Skin epidermis (tissue), 12 donors: ENCODE data around the gene GALNT3.

Experiments used
- H3K27ac ChIP-seq, 21 experiments: fragments of 200-600 bp; sonication (generic) in 11 of 21; one replicate each; pipeline ENCODE4 v1.5.0; 2020; ENCODE audit warnings: mild to moderate bottlenecking in 3 of 21, inconsistent platforms in 2 of 21, moderate library complexity in 2 of 21
- H3K4me3 ChIP-seq, 7 experiments: fragments of 200-600 bp; sonication (generic) in 2 of 7; one replicate each; pipeline ENCODE4 v1.5.0; 2020; ENCODE audit warnings: inconsistent platforms in 2 of 7, mild to moderate bottlenecking in 2 of 7, moderate library complexity in 1 of 7

The GALNT3 gene

DNA sequence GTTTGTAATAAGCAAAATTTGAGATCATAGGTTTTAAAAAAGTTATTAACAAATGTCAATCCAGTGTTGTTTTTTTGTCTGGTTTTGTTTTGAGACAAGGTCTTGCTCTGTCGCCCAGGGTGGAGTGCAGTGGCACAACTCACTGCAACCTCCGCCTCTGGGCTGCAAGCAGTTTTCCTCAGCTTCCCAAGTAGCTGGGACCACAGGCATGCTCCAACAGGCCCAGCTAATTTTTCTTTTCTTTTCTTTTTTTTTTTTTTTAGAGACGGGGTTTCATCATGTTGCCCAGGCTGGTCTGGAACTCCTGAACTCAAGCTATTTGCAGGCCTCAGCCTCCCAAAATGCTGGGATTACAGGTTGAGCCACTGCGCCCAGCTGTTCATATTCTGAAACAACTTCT is 31.3 kb downstream of the GALNT3 start:
- H3K4me3 ChIP-seq, result no peak overlapping the region
- no peak overlapping the region for H3K27ac ChIP-seq

DNA sequence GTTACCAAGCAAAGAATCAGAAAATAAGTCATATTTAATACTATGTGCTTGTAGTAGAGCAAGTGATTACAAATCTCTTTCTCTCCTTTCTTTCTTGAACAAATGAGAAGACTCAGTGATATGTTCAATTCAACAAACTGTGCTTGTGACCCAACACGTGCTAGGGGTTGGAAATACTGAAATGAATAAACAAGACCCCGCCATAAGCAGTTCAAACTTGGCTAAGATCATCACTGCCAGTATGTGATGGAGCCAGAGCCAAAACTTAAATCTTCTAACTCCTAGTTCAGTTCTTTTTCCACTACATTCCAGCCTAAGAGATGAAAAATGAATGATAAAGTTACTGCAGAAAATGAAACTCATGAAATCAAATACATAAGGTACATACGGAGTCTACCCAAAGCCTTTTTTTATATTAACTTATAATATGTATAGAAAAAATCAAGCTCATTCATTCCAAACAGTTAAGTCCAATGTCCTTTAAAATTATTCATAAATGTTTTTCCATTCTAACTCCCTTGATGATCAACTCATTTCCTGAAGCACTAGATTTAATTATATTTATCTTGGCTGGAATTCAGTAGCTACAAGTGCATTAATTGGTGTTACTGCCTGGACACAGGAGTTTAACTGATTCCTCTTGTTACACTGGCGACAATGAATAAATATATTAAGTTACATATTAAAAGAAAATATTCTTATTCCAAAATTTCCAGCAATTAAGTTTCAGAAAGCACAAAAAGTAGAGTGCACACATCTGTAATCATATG is 36.0 kb downstream of the GALNT3 start:
- no peak overlapping the region for H3K4me3 ChIP-seq
- no peak overlapping the region for H3K27ac ChIP-seq

DNA sequence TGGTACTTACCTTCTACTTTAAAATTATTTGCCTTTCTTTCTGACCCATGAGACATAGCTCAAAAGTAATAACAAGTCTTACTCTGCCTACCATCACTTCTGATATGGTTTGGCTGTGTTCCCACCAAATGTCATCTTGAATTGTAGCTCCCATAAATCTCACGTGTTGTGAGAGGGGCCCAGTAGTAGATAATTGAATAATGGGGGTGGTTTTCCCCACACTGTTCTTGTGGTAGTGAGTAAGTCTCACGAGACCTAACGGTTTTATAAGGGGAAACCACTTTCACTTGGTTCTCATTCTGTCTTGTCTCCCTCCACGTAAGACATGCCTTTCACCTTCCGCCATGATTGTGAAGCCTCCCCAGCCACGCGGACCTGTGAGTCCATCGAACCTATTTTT is 47.5 kb downstream of the GALNT3 start:
- Histone ChIP-seq H3K27ac (no peak overlapping the region), H3K4me3 (no peak overlapping the region)

DNA sequence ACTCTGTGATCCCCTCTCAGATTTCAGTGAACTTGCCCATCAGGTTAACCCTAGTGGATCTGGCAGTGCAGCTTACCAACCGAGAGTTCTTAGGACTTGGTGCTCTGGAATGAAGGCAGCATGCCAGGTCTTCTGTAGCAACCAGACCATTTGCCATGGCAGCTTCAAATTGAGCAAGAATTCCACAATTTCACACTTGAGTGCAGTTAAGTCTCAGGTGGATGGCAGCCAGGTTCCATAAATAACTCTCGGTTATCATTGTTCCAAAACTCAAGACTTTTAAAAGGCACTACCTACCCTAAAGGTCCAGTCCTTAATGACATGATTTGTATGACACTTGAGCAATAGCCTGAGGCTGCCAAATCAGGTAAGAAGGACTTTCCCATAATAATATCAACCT is 48.1 kb downstream of the GALNT3 start:
- H3K4me3 ChIP-seq, result no peak overlapping the region
- no peak overlapping the region for H3K27ac ChIP-seq

DNA sequence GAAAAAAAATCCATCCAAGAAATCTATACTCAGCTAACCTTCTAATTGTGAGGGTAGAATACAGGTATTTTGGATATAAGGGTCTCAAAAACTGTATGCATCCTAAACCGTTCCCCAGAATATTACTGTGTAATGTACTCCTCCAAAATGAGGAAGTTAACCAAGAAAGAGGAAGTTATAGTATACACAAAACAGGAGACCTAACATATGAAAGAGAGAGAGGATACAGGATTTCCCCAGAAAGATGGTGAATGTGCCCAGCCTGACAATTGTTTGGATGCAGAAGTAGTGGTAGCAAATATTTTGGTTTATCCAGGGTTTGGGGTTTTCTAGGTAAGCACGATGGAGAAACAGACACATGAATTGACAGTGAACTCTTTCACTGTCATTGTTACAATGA is 50.6 kb downstream of the GALNT3 start:
- Histone ChIP-seq H3K27ac (no peak overlapping the region), H3K4me3 (no peak overlapping the region)

DNA sequence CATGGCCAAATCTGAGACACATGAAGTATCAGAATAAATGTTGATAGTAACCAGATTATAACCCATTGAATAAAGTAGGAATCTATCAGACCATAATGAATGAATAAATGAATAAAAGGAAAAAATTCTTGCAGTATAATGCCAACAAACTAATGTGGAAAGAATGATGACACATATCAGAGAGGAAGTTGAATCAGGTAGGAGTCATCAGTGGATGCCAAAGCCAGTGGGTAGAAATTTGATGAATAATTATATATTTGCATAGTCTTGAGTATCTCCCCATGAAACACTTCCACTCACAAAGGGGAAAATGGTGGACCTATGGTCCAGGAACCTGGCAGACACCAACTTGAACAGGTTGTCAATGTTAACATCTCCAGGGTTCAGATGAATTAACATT is 68.6 kb downstream of the GALNT3 start:
- Histone ChIP-seq H3K4me3 (no peak overlapping the region), H3K27ac (no peak overlapping the region)

DNA sequence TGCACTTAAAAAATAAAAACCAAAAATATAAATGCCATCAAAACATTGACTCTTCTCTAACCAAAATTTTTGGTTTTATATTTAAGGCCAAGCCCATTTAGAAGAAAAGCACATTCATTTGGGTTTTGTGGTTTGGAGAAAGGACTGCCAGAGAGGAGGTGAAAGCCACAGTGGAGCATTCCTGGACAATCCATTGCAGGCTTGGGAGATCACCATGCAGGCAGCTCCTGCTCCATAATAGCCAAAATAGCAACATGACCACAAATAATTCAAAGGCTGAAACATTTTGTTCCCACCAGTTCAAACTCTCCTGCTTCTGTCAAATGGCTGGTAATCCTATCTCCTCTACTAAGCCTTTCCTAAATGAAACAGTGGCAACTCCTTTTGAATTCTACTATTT is 73.5 kb downstream of the GALNT3 start:
- Histone ChIP-seq H3K4me3 (no peak overlapping the region), H3K27ac (no peak overlapping the region)

DNA sequence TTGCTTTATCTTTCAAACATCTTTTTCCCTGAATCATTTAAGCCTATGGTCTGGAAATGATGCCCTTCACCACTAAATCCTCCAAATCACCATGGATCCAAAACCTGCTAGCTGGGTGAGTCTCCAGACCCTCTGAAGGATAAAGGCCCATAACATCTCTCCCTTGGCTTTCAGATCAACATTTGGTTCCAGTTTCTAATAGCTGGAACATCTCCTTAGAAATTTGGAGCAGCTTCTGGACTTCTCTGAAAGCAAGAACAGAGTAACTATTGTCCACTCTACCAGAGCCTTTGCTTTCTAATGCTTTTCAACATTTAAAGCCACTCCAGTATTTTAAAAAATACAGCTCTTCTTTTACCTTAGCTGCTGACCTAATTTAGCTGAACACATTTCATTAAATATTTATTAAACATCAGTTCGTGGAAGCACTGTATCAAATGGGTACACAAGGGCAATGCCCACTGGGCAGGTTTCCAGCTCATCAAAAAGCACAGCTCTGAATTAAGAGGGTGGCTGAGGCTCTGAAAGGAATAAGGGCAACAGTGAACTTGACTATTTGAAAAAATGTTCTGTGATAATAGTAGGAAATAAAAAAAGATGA is 75.3 kb downstream of the GALNT3 start:
- Histone ChIP-seq H3K4me3 (no peak overlapping the region), H3K27ac (no peak overlapping the region)

DNA sequence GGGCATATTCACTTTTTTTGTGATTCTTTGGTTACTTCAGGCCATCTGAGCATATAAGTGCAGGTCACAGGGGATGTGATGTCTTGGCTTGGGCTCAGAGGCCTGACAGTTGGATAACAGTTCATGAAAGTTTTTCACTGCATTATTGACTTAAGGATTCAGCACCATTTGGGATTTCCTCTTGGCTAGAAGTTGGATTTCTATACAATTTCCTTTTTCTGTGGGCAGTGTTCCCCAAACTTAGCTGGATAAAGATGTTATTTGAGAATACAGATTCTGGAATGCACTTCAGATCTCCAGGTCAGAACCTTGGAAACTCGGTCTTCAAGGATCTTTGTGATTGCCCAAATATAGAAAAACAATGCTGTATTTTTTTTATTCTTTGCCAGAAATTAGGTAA is 78.0 kb downstream of the GALNT3 start:
- Histone ChIP-seq H3K27ac (no peak overlapping the region), H3K4me3 (no peak overlapping the region)

DNA sequence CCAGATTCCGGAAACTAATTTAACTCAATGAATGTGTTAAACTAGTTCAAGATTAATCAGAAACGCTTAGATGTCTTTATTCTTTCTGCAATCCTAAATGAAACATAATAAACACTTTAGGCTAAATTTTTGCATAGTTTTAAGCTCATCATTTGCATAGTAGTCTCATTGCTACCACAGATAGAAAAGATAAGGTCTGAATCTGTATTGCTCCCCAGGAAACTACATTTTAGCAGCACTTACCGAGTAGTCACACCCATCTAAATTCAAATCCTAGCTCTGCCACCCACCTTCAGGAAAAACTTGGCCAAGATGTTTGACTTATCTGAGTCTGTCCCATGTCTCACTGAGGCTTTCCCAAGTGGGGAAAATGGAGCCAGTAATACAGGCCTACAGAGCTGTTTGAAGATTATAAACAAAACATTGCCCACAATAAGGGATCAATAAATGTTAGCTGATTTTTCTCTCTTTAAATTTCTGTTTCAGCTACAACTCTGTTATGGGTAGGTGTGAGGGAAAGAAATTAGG is 87.0 kb downstream of the GALNT3 start:
- H3K4me3 ChIP-seq, result no peak overlapping the region

DNA sequence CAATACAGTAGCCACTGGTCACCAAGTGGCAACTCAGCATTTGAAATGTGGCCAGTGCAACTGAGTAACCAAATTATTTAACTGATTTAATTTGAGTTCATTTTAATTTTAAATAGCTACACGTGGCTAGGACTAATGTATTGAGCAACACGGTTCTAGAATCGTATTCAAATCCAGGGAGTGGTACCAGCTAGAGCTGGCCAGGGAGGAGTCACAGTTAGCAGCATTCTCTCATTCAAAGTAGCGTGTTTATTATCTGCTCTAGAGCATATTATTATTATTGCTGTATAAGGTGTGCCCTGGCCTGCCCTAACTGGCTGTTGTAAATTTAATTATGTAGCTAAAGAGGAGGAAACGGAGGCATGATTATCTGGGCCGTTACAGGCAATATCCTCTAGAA is 92.9 kb downstream of the GALNT3 start:
- H3K27ac ChIP-seq, result no peak overlapping the region
- no peak overlapping the region for H3K4me3 ChIP-seq

More for the DNA sequence above, 87.0 kb downstream of the GALNT3 start:
- H3K27ac ChIP-seq, result no peak overlapping the region

DNA sequence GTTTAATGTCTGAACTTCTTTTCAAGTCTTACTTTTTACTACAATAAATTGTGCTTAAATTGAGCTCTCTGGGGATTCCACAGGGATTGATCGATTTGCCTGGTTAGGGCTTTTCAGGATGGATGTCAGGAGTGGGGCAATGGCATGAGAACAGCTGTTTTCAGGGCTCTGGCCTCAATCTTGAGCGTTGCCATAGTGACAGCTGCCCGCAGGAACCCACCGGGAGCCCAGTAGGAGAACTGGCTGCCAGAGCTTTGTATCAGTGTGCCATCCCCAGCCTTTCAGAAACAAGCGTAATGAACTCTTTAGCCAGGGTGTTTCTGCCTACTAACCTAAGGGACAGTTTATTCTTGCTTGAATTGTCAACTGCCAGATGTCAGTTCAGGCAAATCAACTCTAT is 93.5 kb downstream of the GALNT3 start:
- H3K27ac ChIP-seq, result no peak overlapping the region
- H3K4me3 ChIP-seq, result no peak overlapping the region

DNA sequence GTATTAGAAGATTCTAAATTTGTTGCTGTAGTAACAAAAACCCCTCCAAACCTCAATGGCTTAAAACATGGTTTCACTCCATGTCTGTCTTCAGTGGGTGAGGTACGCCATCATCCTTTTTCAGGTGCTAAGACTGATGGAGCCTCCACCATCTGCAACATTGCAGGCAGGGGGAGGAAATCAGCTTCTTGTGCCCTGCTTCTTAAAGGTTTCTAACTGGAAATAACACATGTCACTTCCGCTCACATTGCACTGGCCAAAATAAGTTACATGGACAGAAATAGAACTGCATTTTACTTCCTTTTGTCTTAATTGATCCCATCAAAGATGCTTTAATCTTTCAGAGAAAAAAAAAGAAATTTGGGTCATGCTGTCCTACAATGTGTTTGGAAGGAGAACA is 94.1 kb downstream of the GALNT3 start:
- H3K27ac ChIP-seq, result no peak overlapping the region
- no peak overlapping the region for H3K4me3 ChIP-seq

DNA sequence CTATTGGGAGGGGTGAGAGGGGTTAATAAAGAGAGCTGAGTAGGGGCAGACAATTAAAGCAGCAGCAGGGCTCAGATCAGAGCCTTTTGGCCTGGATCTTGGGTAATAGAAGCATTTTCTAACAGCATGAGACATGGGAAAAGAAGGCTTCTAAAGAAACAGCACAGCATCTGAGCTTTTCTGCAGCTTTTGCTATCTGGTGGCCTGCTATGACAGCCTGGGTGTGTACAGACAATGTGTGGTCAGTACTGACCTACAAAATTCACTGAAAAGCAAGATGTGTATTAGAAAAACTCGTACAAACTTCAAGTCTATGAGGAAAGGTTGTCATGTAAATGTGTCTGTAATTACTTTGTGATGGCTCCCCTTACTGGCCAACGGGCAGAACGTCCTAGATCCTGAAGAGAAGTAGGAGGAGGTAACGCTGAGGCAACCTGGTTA is 95.6 kb downstream of the GALNT3 start:
- Histone ChIP-seq H3K4me3 (no peak overlapping the region), H3K27ac (no peak overlapping the region)

DNA sequence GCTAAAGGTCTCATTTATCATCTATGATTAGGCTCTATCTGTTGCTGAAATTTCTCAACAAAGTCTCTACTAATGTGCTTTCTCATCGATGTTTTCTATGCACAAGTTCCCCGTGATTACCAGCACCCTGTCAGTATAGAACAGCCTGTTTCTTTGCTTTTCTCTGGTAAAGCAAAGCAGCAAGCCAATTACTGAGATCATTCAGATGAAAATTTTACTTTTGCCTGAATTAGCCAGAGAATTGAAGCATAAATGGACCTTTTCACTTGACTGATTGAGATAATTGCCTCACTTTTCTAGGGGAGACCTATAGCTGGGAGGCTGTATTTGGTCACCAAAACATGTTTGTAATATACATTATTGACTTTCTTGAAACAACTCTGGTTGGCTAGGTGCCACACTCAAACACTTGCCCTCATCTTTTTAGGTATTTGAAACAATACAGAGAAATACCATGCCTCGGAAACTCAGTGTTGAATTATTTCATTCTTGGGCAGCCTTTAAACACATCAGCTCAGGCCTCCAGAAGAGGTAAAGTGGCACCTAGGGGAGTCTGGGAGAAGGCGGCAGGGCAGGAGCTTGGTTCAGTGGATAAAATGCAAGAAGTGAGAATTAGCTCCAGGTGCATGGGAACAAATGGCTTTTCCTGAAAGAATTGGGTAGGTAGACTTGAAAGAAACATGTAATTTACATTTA is 96.2 kb downstream of the GALNT3 start:
- Histone ChIP-seq H3K4me3 (no peak overlapping the region), H3K27ac (no peak overlapping the region)
